Stimulated activated CD4-positive, alpha-beta T cell treated with anti-CD3 and anti-CD28 coated beads, TNF-alpha, amount 100 ng/mL, for 24 hours (primary cell): ENCODE results near the gene MS4A2.
"Not testable (repeated sequence)": the region's sequence is repeated elsewhere in the genome, so short reads cannot be mapped to it uniquely, and the experiment has no call there.

Source experiments
- DNase-seq, 3 experiments: peaks; one replicate each; pipeline ENCODE4 v3.0.0-alpha.2; 2020; ENCODE audit warnings: low read depth in 3 of 3

Gene MS4A2

GRCh38 chr11:60088364-60088763 lies at the start of gene MS4A2:
TSS of gene MS4A2 (plus strand) at chr11:60088664. CDS start at chr11:60088766, 102 bp downstream.
- DNase-seq = no peak

- DNase-seq = no peak
These were observed 48.4 kb upstream of the MS4A2 start, which contains the start of gene OOSP2 for GRCh38 chr11:60040109-60040508. TSS of gene OOSP2 (plus strand) at chr11:60040409. CDS start at chr11:60040460, 51 bp downstream.

- DNase-seq = not testable (repeated sequence)
These were observed 38.0 kb upstream of the MS4A2 start for GRCh38 chr11:60050422-60050821.

- DNase-seq = not testable (repeated sequence)
These were observed 37.6 kb upstream of the MS4A2 start for GRCh38 chr11:60050839-60051238.

GRCh38 chr11:60056349-60056969 lies 32.0 kb upstream of the MS4A2 start, which contains the start of gene MS4A3:
TSS of gene MS4A3 (plus strand) at chr11:60056665. CDS start at chr11:60061161, 4,496 bp downstream.
- DNase-seq = no peak

GRCh38 chr11:60059052-60059451 lies 29.4 kb upstream of the MS4A2 start:
- no peak for DNase-seq

GRCh38 chr11:60059521-60060240 lies 28.8 kb upstream of the MS4A2 start:
- DNase-seq = no peak

- DNase-seq = no peak
These were observed 24.4 kb upstream of the MS4A2 start for GRCh38 chr11:60064111-60064510.

GRCh38 chr11:60065801-60066200 lies 22.7 kb upstream of the MS4A2 start:
- DNase-seq = no peak

GRCh38 chr11:60069450-60069849 lies 19.0 kb upstream of the MS4A2 start:
- no peak for DNase-seq

- DNase-seq = not testable (repeated sequence)
These were observed 16.8 kb upstream of the MS4A2 start for GRCh38 chr11:60071644-60072043.

GRCh38 chr11:60077216-60077817 lies 11.1 kb upstream of the MS4A2 start:
- DNase-seq = no peak

- no peak for DNase-seq
These were observed 10.5 kb upstream of the MS4A2 start for GRCh38 chr11:60077981-60078380.

- DNase-seq = no peak
These were observed 9.7 kb upstream of the MS4A2 start for GRCh38 chr11:60078745-60079144.

GRCh38 chr11:60080535-60080934 lies 7.9 kb upstream of the MS4A2 start:
- no peak for DNase-seq

GRCh38 chr11:60084631-60085273 lies 3.7 kb upstream of the MS4A2 start:
- DNase-seq = no peak

- DNase-seq = no peak
These were observed 2.6 kb upstream of the MS4A2 start for GRCh38 chr11:60085909-60086308.

GRCh38 chr11:60087239-60087638 lies 1.2 kb upstream of the MS4A2 start:
- DNase-seq = no peak

- no peak for DNase-seq
These were observed 7.1 kb downstream of the MS4A2 start for GRCh38 chr11:60095477-60096120.

- DNase-seq = no peak
These were observed 8.7 kb downstream of the MS4A2 start for GRCh38 chr11:60097189-60097588.

- no peak for DNase-seq
These were observed 10.0 kb downstream of the MS4A2 start for GRCh38 chr11:60098508-60098907.

- no peak for DNase-seq
These were observed 12.1 kb downstream of the MS4A2 start for GRCh38 chr11:60100516-60100915.
